ENCODE measurements around the gene SNX8. TPM values are rescaled to one million over a fixed set of nuclear protein-coding genes. Genes with fewer than 3 reads are reported as not detected.

Gene SNX8
- total and polyA plus RNA-seq, 5 experiments from 2014 or later = 3.4 to 10.9 (median 7.6) TPM

DNA sequence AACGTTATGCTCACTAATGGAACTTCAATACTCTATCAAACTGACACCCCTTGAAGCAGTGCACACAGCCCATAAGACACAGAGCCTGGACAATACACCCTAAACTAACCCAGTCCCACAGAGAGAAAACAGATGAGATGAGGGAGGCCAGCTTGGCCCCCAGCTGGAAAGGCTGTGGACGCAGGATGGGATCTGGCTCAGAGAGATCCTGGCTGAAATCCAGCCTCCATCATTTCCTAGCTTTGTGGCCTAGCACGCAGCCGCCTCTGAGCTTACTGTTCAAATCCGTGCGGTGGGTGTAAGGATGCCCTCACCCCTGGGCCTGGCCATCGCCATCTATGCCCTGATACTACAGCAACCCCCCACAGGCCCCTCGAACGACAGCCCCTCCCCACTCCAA, 32.7 kb downstream of the SNX8 start:
- ATAC-seq (no peak), DNase-seq (no peak)
- peak overlapping the region in 2 of 10 donors; percentile 7 to 65 for H3K27ac Mint-ChIP-seq
- H3K36me3 Mint-ChIP-seq = peaks cover 0 to 4% (median 2%) of the 10 kb centered on the region in 3 donors
- H3K9me3 Mint-ChIP-seq = no peaks in the 10 kb centered on the region
- H3K4me3 Mint-ChIP-seq = no peak overlapping the region
- H3K4me1 Mint-ChIP-seq = peaks cover 0 to 9% (median 3%) of the 10 kb centered on the region in 4 donors
- H3K27me3 Mint-ChIP-seq = no peaks in the 10 kb centered on the region
- POLR2A ChIA-PET = interaction anchor here (0.5 kb wide), 1 partner anchor 75 kb away, joined by 6 read pairs; no protein-coding TSS in a partner anchor

GRCh38 chr7:2280424-2280823, 33.8 kb downstream of the SNX8 start:
- H3K4me1 Mint-ChIP-seq = peaks cover 0 to 9% (median 3%) of the 10 kb centered on the region in 4 donors

GRCh38 chr7:2279896-2280295, 34.3 kb downstream of the SNX8 start:
- DNase-seq = no peak

More at GRCh38 chr7:2280424-2280823, 33.8 kb downstream of the SNX8 start:
- Mint-ChIP-seq H3K27me3 (no peaks in the 10 kb centered on the region), H3K9me3 (no peaks in the 10 kb centered on the region), H3K36me3 (peaks cover 0 to 4% (median 2%) of the 10 kb centered on the region in 3 donors), H3K4me3 (no peak overlapping the region), H3K27ac (no peak overlapping the region)
- ATAC-seq = no peak
- no peak for DNase-seq
- POLR2A ChIA-PET = interaction anchor here (0.7 kb wide), 2 partner anchors 77 to 439 kb away, joined by 3 to 4 read pairs; no protein-coding TSS in a partner anchor

DNA sequence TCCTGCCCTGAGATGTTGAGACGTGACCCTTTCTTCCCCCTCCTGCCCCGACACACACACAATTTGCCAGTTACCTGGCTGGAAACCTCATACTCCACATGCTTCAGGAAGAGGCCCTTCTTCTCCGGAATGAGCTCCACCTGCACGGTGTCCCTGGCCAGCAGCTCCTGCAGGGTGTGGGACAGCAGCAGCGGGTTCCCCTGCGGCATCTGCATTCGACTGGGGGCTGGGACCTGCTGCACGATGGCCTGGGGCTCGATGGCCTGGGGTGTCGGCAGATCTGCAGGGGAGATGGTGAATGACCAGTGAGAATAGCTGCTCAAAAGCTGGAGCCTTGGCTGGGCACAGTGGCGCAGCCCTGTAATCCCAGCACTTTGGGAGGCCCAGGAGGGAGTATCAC, 36.2 kb downstream of the SNX8 start:
- DNase-seq = no peak
- Mint-ChIP-seq H3K27me3 (no peaks in the 10 kb centered on the region), H3K4me1 (peaks cover 0 to 9% (median 3%) of the 10 kb centered on the region in 4 donors), H3K4me3 (no peak overlapping the region), H3K27ac (no peak overlapping the region), H3K36me3 (peaks cover 0 to 7% (median 4%) of the 10 kb centered on the region in 3 donors), H3K9me3 (no peaks in the 10 kb centered on the region)
- POLR2A ChIA-PET = no interaction called here
- no peak for ATAC-seq

More at GRCh38 chr7:2279896-2280295, 34.3 kb downstream of the SNX8 start:
- H3K36me3 Mint-ChIP-seq = peaks cover 0 to 4% (median 2%) of the 10 kb centered on the region in 3 donors
- H3K27me3 Mint-ChIP-seq = no peaks in the 10 kb centered on the region
- no peak for ATAC-seq
- no peaks in the 10 kb centered on the region for H3K9me3 Mint-ChIP-seq
- POLR2A ChIA-PET = interaction anchor here (0.7 kb wide), 1 partner anchor 439 kb away, joined by 4 read pairs; no protein-coding TSS in a partner anchor
- H3K4me1 Mint-ChIP-seq = peaks cover 0 to 9% (median 3%) of the 10 kb centered on the region in 4 donors
- H3K4me3 Mint-ChIP-seq = no peak overlapping the region
- peak overlapping the region in 3 of 10 donors; percentile 24 to 44 (median 43) for H3K27ac Mint-ChIP-seq

- no peak for DNase-seq
- H3K4me3 Mint-ChIP-seq = no peak overlapping the region
- no peak overlapping the region for H3K27ac Mint-ChIP-seq
- POLR2A ChIA-PET = no interaction called here
- no peak for ATAC-seq
- H3K4me1 Mint-ChIP-seq = peaks cover 0 to 9% (median 3%) of the 10 kb centered on the region in 4 donors
- no peaks in the 10 kb centered on the region for H3K27me3 Mint-ChIP-seq
- H3K9me3 Mint-ChIP-seq = no peaks in the 10 kb centered on the region
- peaks cover 0 to 11% (median 7%) of the 10 kb centered on the region in 3 donors for H3K36me3 Mint-ChIP-seq
Observed at GRCh38 chr7:2276107-2276506, 38.1 kb downstream of the SNX8 start.

- Mint-ChIP-seq H3K27ac (no peak overlapping the region), H3K4me1 (peaks cover 0 to 4% (median 2%) of the 10 kb centered on the region in 4 donors), H3K36me3 (peaks cover 0 to 11% (median 7%) of the 10 kb centered on the region in 3 donors), H3K27me3 (no peaks in the 10 kb centered on the region), H3K9me3 (no peaks in the 10 kb centered on the region), H3K4me3 (no peak overlapping the region)
- POLR2A ChIA-PET = no interaction called here
- DNase-seq = no peak
- no peak for ATAC-seq
Observed at GRCh38 chr7:2275101-2275500, 39.1 kb downstream of the SNX8 start.

GRCh38 chr7:2274666-2275065, 39.6 kb downstream of the SNX8 start:
- H3K4me1 Mint-ChIP-seq = peaks cover 0 to under 1% (median under 1%) of the 10 kb centered on the region in 4 donors
- H3K4me3 Mint-ChIP-seq = no peak overlapping the region
- H3K9me3 Mint-ChIP-seq = no peaks in the 10 kb centered on the region
- ATAC-seq = no peak
- H3K27ac Mint-ChIP-seq = no peak overlapping the region
- peaks cover 0 to 11% (median 7%) of the 10 kb centered on the region in 3 donors for H3K36me3 Mint-ChIP-seq
- POLR2A ChIA-PET = no interaction called here
- DNase-seq = no peak
- H3K27me3 Mint-ChIP-seq = no peaks in the 10 kb centered on the region

DNA sequence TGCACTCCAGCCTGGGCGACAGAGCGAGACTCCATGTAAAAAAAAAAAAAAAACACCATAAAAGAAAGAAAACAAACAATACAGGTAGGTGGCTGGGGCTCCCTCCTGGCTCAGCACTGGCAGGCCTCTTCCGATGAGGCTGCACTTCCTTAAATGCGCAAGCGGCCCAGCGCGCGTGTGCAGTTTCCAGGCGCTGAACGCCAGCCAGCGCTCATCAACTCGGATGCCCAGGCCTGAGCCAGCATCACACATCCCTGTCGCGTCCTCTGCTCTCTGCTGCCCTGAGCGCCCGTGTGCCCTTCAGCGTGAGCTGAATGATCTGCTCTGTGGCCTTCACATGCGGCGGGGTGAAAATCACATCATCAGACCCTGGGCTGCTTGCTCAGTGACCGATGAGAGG, 40.4 kb downstream of the SNX8 start:
- Mint-ChIP-seq H3K27ac (peak overlapping the region in 1 of 10 donors; percentile 83), H3K4me3 (no peak overlapping the region), H3K27me3 (no peaks in the 10 kb centered on the region), H3K9me3 (no peaks in the 10 kb centered on the region), H3K36me3 (peaks cover 0 to 11% (median 7%) of the 10 kb centered on the region in 3 donors), H3K4me1 (no peaks in the 10 kb centered on the region)
- DNase-seq = no peak
- ATAC-seq = no peak
- POLR2A ChIA-PET = no interaction called here

DNA sequence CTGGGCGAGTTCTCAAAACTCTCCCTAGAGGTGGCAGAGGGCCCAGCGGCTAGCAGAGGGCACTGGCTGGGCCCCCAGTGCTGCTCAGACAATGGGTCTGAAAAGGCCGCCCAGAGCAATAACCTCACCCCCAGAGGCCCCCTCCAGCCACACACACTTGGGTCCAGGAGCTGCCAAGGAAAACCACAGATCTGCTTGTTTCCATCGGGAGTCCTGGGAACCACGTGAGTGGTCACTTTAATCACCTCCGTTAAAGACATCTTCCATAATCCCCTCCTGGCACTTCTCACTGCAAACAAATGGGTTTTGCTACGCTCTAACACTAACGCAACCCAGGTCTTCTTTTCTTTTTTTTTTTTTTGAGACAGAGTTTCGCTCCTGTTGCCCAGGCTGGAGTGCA, 42.2 kb downstream of the SNX8 start:
- ATAC-seq (no peak), DNase-seq (no peak)
- Mint-ChIP-seq H3K4me1 (no peaks in the 10 kb centered on the region), H3K36me3 (peaks cover 0 to 11% (median 4%) of the 10 kb centered on the region in 3 donors), H3K27ac (no peak overlapping the region), H3K4me3 (no peak overlapping the region), H3K9me3 (no peaks in the 10 kb centered on the region), H3K27me3 (no peaks in the 10 kb centered on the region)
- POLR2A ChIA-PET = no interaction called here

GRCh38 chr7:2271273-2272026, 42.8 kb downstream of the SNX8 start:
- H3K27me3 Mint-ChIP-seq = no peaks in the 10 kb centered on the region
- H3K36me3 Mint-ChIP-seq = peaks cover 0 to 9% (median 3%) of the 10 kb centered on the region in 3 donors
- ATAC-seq (no peak), DNase-seq (no peak)
- POLR2A ChIA-PET = no interaction called here
- peak overlapping the region in 1 of 10 donors; percentile 43 for H3K27ac Mint-ChIP-seq
- H3K9me3 Mint-ChIP-seq = no peaks in the 10 kb centered on the region
- no peak overlapping the region for H3K4me3 Mint-ChIP-seq
- H3K4me1 Mint-ChIP-seq = no peaks in the 10 kb centered on the region

DNA sequence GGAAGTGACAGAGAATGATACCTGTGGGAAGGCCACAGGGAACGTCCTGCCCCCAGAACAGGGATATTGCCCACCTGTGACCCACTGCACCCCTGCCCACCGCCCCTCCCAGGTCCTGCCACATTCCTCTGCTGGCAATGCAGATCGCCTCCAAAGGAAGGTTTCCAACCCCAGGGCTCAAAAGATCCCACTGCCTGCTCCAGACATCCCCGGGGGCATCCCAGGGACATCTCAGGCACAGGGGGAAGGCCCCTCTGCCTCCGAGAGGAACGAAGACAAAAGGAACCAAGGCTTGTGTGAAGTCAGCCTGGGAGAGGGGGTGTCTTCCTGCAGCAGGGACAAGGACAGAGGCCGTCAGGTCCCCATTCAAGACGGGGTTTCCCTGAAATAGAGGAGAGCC, 43.7 kb downstream of the SNX8 start:
- Mint-ChIP-seq H3K27me3 (no peaks in the 10 kb centered on the region), H3K4me1 (no peaks in the 10 kb centered on the region), H3K36me3 (peaks cover 0 to 9% (median 3%) of the 10 kb centered on the region in 3 donors), H3K27ac (no peak overlapping the region), H3K9me3 (no peaks in the 10 kb centered on the region), H3K4me3 (no peak overlapping the region)
- ATAC-seq (no peak), DNase-seq (no peak)
- POLR2A ChIA-PET = no interaction called here

- POLR2A ChIA-PET = no interaction called here
- H3K4me1 Mint-ChIP-seq = no peaks in the 10 kb centered on the region
Observed at GRCh38 chr7:2269991-2270460, 44.2 kb downstream of the SNX8 start.

More at GRCh38 chr7:2269991-2270460, 44.2 kb downstream of the SNX8 start:
- Mint-ChIP-seq H3K27ac (no peak overlapping the region), H3K36me3 (peaks cover 0 to 9% (median 3%) of the 10 kb centered on the region in 3 donors), H3K4me3 (no peak overlapping the region), H3K27me3 (no peaks in the 10 kb centered on the region), H3K9me3 (no peaks in the 10 kb centered on the region)
- ATAC-seq (no peak), DNase-seq (no peak)

Measured in naive thymus-derived CD8-positive, alpha-beta T cell (primary cell).